Stomach (tissue), 4 donors: Measurements from ENCODE around the gene IL20RB.

ENCODE experiments used
- CTCF ChIP-seq, 7 experiments: fragments of 450-650 bp in 4 of 7; fragments of 200-600 bp in 3 of 7; sonication (generic) in 3 of 7; IDR thresholded peaks; one replicate each; pipeline ENCODE4 v1.5.1; 2016 to 2019; ENCODE audit warnings: antibody characterized with exemption in 7 of 7, control low read depth in 2 of 7, mild to moderate bottlenecking in 1 of 7
- POLR2A ChIP-seq, 4 donors: fragments of 450-650 bp; IDR thresholded peaks; one replicate each; pipeline ENCODE4 v1.6.1; 2016; ENCODE audit warnings: antibody characterized with exemption in 4 of 4, control low read depth in 2 of 4, mild to moderate bottlenecking in 1 of 4, moderate library complexity in 1 of 4

- TF ChIP-seq POLR2A (IDR thresholded peaks at IDR 0.05), result no peak
- no peak for TF ChIP-seq CTCF (IDR thresholded peaks at IDR 0.05)
Measured at GRCh38 chr3:137041686-137042085, 83.9 kb downstream of the IL20RB start.
